Heart left ventricle (tissue), 13 donors: ENCODE data around the gene RIOK2.

Experiments
- CTCF ChIP-seq, 12 donors: fragments of 200-600 bp; sonication (generic) in 4 of 12; IDR thresholded peaks; one replicate each; pipeline versions ENCODE4 v1.5.0 to v1.8.0; 2018 to 2022; ENCODE audit warnings: antibody characterized with exemption in 12 of 12, mild to moderate bottlenecking in 5 of 12
- POLR2A ChIP-seq, 2 donors: fragments of 450-650 bp; IDR thresholded peaks; one replicate each; pipeline ENCODE4 v1.6.1; 2017; ENCODE audit warnings: antibody characterized with exemption in 2 of 2, mild to moderate bottlenecking in 2 of 2, moderate library complexity in 2 of 2
- donor health status: ischemic (EF 13 %, LVEDD 7.1; RV severe dilation, severe dysfunction).
- donor health status: DM: no; HTN: yes; CAD: no.
- donor health status: DM: no; HTN: no; CAD: no.
- donor health status: ischemic (EF 25% LVEDD 6.9; RV normal size, moderate dysfunction).
- donor health status: ischemic (EF 25% LVEDD 5.7; RV mildly dilated, moderate dysfunction).
- donor health status: ischemic (EF 35%, LVEDD 5.7; RV mildly dilated, moderate dysfunction).
- donor health status: nonischemic (EF 11% LVEDD 7.7; RV severe dilation, severe dysfunction).
- donor health status: DM: yes; HTN: yes; CAD: no.
- donor health status: PGD.
- donor health status: ischemic (EF 29% LVEDD 5.4; RV normal size, mild dysfunction).
- donor health status: nonischemic (EF 23%, LVEDD 6.1; RV moderate dilation, normal function).

- TF ChIP-seq CTCF (IDR thresholded peaks at IDR 0.05), result no peak
- TF ChIP-seq POLR2A (IDR thresholded peaks at IDR 0.05), result no peak
Measured at GRCh38 chr5:97163790-97164285, 19.2 kb downstream of the RIOK2 start.
